ENCODE data around the gene CCDC138.
"Not testable (repeated sequence)": the region's sequence is repeated elsewhere in the genome, so short reads cannot be mapped to it uniquely, and the experiment has no call there.

The CCDC138 gene, protein sequence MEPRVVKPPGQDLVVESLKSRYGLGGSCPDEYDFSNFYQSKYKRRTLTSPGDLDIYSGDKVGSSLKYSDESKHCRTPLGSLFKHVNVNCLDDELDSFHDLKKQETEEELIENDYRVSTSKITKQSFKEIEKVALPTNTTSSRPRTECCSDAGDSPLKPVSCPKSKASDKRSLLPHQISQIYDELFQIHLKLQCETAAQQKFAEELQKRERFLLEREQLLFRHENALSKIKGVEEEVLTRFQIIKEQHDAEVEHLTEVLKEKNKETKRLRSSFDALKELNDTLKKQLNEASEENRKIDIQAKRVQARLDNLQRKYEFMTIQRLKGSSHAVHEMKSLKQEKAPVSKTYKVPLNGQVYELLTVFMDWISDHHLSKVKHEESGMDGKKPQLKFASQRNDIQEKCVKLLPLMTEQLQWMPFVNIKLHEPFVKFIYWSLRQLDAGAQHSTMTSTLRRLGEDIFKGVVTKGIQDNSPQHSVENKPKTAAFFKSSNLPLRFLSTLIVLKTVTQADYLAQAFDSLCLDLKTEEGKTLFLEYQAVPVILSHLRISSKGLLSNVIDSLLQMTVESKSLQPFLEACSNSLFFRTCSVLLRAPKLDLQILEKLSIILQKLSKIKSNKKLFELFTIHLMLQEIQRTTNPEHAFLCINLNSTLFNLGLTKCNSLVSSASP

GRCh38 chr2:108786354-108787215 is at the start of gene CCDC138:
TSS of gene CCDC138 (plus strand) at chr2:108786771. CDS start at chr2:108786823, 52 bp downstream.
- peak; percentile 88 for DNase-seq (ENCODE audit: insufficient read length, low spot score)
- TF ChIP-seq POLR2A (IDR thresholded peaks at IDR 0.05; ENCODE audit: low read depth, low read length), result peak; percentile 81
- FAIRE-seq, result peak; percentile 94

GRCh38 chr2:108757973-108758372 is 28.6 kb upstream of the CCDC138 start:
- FAIRE-seq; DNase-seq (ENCODE audit: insufficient read length, low spot score): not testable (repeated sequence)

DNA sequence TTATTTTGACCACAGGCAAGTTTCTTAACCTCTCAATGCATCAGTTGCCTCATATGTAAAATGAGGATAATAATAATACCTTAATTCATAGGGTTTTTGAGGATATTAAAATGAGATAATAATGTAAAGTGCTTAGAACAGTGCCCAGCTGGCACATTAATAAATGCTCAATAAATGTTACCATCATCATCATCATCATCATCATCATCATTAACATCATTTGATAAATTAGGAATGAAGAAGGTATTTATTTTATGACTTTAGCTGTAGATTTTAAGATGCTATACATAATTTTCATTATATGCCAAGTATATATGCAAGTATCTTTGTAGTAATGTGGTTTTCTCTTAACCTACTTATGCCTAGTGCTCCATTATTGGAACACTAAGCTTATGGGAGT is 24.0 kb upstream of the CCDC138 start:
- DNase-seq (ENCODE audit: insufficient read length, low spot score); FAIRE-seq: not testable (repeated sequence)

DNA sequence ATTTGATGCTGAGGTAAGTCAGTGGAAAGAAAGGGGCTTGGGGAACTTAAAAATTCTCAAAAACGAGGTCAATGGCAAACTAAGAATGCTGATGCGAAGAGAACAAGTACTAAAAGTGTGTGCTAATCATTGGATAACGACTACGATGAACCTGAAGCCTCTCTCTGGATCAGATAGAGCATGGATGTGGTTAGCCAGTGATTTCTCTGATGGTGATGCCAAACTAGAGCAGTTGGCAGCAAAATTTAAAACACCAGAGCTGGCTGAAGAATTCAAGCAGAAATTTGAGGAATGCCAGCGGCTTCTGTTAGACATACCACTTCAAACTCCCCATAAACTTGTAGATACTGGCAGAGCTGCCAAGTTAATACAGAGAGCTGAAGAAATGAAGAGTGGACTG is 19.9 kb upstream of the CCDC138 start:
- not testable (repeated sequence) for DNase-seq (ENCODE audit: insufficient read length, low spot score); FAIRE-seq

DNA sequence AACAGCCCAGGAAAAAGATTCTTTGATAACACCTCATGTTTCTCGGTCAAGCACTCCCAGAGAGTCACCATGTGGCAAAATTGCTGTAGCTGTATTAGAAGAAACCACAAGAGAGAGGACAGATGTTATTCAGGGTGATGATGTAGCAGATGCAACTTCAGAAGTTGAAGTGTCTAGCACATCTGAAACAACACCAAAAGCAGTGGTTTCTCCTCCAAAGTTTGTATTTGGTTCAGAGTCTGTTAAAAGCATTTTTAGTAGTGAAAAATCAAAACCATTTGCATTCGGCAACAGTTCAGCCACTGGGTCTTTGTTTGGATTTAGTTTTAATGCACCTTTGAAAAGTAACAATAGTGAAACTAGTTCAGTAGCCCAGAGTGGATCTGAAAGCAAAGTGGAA is 18.7 kb upstream of the CCDC138 start:
- not testable (repeated sequence) for FAIRE-seq; DNase-seq (ENCODE audit: insufficient read length, low spot score)

GRCh38 chr2:108776475-108776874 is 10.1 kb upstream of the CCDC138 start:
- TF ChIP-seq POLR2A (IDR thresholded peaks at IDR 0.05; ENCODE audit: low read depth, low read length), result no peak
- DNase-seq (ENCODE audit: insufficient read length, low spot score), result no peak
- FAIRE-seq, result no peak

DNA sequence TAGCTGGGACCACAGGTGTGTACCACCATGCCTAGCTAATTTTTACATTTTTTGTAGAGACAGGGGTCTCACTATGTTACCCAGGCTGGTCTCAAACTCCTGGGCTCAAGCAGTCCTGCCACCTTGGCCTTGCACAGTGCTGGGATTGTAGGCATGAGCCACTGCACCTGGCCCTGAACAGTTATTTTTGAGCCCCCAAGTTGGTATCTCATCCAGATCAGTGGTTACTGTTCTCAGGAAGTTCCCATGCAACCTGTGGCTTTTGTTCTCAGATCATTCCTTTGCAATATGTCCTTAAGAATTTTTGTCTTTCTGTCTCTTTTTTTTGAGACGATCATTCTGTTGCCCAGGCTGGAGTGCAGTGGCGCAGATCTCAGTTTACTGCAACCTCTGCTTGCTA is 7.7 kb upstream of the CCDC138 start:
- TF ChIP-seq POLR2A (IDR thresholded peaks at IDR 0.05; ENCODE audit: low read depth, low read length), result no peak
- no peak for DNase-seq (ENCODE audit: insufficient read length, low spot score)
- no peak for FAIRE-seq

DNA sequence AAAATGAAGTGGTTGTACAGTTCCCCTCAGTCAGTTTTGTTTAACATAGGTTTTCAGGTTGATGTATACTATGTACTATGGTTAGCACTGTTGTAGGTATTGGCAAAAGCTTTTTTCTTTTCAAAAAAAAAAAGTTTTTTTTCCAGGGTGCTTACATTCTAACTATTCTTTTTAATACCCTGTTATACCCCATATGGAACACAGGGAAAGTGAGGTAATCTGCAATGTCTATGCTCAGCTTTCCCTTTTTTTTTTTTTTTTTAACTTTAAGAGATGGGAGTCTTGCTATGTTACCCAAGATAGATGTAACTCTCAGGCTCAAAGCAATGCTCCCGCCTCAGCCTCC is 590 bp upstream of the CCDC138 start:
- no peak for DNase-seq (ENCODE audit: insufficient read length, low spot score)
- TF ChIP-seq POLR2A (IDR thresholded peaks at IDR 0.05; ENCODE audit: low read depth, low read length), result no peak
- FAIRE-seq, result no peak

DNA sequence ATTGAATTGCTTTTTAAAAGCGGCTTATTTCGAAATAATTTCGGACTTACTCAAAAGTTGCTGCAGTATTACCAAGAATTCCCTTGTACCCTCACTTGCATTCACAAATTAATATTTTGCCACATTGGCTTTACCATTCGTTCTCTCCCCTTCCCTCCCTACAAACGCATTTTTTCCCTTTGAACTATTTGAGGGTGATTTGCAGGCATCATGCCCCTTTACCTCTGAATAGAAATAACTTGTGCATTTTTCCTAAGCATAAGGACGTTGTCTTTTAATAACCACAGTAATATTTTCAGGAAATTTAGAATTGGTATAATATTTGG is 608 bp downstream of the CCDC138 start:
- TF ChIP-seq POLR2A (IDR thresholded peaks at IDR 0.05; ENCODE audit: low read depth, low read length), result no peak
- FAIRE-seq, result no peak
- no peak for DNase-seq (ENCODE audit: insufficient read length, low spot score)

GRCh38 chr2:108803045-108803736 is 16.6 kb downstream of the CCDC138 start:
- DNase-seq (ENCODE audit: insufficient read length, low spot score), result no peak

GRCh38 chr2:108805032-108805431 is 18.5 kb downstream of the CCDC138 start:
- TF ChIP-seq POLR2A (IDR thresholded peaks at IDR 0.05; ENCODE audit: low read depth, low read length), result no peak
- DNase-seq (ENCODE audit: insufficient read length, low spot score), result no peak
- no peak for FAIRE-seq

More at GRCh38 chr2:108803045-108803736, 16.6 kb downstream of the CCDC138 start:
- TF ChIP-seq POLR2A (IDR thresholded peaks at IDR 0.05; ENCODE audit: low read depth, low read length), result no peak
- FAIRE-seq, result no peak

DNA sequence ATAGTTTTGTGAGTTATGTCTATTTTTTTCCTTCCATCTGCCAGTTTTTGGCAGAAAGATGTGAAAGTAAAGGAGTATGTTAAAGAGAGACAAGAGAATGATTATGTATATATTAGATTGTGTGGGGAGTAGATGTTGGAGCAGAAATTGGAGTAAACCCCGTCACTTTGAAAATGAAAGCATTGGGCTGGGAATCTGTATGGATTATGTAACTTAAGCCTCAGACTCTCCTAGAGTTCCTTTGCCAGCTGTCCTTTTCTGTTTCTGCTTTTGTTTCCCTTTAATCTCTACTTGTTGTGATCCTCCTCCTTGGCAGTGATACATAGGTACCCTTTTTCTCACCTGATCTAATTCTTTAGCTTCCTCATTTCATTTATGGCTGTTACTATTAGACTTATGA is 19.2 kb downstream of the CCDC138 start:
- no peak for FAIRE-seq
- no peak for DNase-seq (ENCODE audit: insufficient read length, low spot score)
- no peak for TF ChIP-seq POLR2A (IDR thresholded peaks at IDR 0.05; ENCODE audit: low read depth, low read length)

DNA sequence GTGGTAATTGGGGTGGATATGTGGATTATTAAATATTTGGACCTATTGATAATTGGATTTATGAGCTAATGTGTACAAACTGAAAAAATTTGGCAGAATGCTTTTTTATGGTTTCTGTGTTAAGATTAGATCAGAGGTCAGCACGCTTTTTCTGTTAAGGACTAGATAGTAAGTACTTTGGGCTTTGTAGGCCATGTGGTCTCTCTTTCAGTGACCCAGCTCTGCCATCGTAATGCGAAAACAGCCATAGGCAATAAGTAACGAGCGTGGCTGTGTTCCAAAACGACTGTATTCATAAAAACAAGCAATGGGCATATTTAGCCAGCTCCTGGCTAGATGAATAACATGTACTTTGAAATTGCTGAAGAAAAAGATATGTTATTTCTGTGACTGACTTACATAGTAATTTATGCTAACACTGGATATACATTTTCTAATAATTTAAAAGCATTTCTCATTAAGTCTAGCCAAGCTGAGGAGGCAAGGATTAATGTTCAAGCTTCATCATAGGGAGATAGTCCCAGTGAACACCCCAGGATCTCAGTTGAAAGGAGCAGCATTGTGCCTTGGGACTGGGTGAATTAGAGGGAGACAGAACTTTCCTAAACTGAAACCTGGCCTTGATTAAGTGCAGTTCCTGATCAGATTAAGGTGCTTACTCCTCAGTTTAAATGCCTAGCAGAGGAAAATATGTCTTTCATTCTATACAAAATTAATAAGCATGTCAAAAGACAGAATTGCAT is 20.0 kb downstream of the CCDC138 start:
- FAIRE-seq (no peak), DNase-seq (ENCODE audit: insufficient read length, low spot score) (no peak)
- no peak for TF ChIP-seq POLR2A (IDR thresholded peaks at IDR 0.05; ENCODE audit: low read depth, low read length)

Measured in H54 (cell line).